HG02870 (cell line): ENCODE data around the gene CCDC159.
A peak's percentile ranks its signal among the peaks of the same experiment; 100 is the strongest.
"Not testable (repeated sequence)": the region's sequence is repeated elsewhere in the genome, so short reads cannot be mapped to it uniquely, and the experiment has no call there.

Source experiments
- ATAC-seq: cut with Tn5 transposase; IDR thresholded peaks from one replicate; pipeline ENCODE4 v1.9.1; 2021; ENCODE audit warnings: mild to moderate bottlenecking, moderate library complexity; ENCODE audit not compliant: unreplicated experiment

Gene CCDC159

GRCh38 chr19:11364935-11365334 is 18.6 kb downstream of the CCDC159 start:
- ATAC-seq: no peak

DNA sequence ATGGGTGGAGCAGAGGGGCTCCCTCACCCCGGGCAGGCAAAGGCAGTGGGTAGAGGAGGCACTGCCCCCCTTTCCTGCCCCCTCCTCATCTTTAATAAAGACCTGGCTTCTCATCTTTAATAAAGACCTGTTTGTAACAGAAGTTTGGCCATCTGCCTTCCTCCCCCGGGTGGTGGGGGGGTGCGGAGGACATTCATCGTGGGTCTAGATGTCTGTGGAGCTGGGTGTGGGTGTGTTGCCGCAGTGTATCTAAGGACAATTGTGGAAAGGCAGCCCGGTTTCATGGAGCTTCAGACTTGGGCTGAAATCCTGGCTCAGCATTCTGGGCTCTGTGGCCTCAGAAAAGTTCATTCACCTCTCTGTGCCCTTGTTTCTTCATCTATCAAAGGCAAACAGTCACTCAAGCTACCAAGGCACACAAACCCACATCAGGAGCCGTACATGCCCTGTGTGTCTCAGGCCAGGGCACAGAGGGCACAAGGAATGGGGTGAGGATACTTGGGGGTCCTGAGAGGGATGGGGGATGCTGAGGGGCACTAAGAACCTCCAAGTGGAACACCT is 19.3 kb downstream of the CCDC159 start:
- no peak for ATAC-seq

DNA sequence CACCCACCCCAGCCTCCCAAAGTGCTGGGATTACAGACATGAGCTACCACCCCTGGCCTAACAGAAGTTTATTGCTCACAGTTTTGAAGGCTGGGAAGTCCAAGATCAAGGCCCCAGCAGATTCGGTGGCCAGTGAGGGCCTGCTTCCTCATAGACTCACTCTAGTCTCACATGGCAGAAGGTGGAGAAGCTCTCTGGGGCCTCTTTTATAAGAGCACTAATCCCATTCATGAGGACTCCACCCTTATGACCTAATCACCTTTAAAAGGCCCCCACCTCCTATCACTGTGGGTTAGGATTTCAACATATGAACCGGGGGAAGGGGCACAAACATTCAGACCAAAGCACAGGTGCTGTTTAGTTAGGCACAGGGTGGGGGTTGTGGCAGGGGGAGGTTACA is 21.2 kb downstream of the CCDC159 start:
- no peak for ATAC-seq

DNA sequence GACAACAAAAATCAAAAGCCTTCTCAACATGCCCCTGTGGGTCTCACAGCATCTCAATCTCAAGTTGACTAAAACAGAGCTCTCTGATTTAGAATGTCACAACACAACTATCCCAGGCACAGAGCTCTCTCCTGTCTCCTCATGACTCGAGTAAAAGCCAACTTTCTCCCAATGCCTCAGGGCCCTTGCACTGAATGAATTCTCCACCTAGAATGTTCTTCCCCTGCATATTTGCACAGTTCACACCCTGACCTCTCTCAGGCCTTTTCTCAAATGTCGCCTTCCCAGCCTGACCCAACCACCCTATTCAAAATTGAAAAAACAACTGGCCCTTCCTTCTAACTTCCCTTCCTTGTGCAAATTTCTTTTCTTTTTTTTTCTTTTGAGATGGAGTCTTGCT is 24.4 kb downstream of the CCDC159 start:
- no peak for ATAC-seq

- ATAC-seq: no peak
These were observed 27.0 kb downstream of the CCDC159 start for GRCh38 chr19:11373166-11373884.

DNA sequence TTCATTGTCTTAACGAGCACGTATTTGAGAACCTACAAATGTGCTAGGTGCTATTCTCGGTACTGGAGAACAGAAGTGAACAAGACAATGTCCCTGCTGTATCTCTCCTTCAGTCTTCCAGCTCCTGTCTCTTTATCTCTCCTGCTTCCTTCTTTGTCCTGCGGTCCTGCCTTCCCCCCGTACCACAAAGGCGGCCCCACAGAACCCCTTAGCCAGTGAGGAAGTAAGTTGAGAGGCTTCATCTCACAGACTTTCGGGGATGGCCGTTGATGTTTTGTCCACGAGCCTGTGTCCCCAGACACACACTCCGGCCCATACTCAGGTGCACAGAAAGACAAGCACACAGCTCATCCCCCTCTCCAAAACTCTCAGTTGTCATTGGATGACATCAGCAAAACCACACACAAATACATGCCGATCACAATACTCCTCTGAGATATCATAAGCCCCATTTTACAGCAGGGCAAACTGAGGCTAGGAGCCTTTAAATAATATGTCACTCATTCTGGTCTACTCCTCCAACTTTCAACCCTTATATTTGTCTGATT is 27.6 kb downstream of the CCDC159 start:
- ATAC-seq: no peak

GRCh38 chr19:11374433-11375142 is 28.3 kb downstream of the CCDC159 start, which contains the start of gene SWSAP1:
TSS of gene SWSAP1 (plus strand) at chr19:11374666. CDS start at chr19:11374681, 15 bp downstream.
- ATAC-seq: peak; percentile 88

DNA sequence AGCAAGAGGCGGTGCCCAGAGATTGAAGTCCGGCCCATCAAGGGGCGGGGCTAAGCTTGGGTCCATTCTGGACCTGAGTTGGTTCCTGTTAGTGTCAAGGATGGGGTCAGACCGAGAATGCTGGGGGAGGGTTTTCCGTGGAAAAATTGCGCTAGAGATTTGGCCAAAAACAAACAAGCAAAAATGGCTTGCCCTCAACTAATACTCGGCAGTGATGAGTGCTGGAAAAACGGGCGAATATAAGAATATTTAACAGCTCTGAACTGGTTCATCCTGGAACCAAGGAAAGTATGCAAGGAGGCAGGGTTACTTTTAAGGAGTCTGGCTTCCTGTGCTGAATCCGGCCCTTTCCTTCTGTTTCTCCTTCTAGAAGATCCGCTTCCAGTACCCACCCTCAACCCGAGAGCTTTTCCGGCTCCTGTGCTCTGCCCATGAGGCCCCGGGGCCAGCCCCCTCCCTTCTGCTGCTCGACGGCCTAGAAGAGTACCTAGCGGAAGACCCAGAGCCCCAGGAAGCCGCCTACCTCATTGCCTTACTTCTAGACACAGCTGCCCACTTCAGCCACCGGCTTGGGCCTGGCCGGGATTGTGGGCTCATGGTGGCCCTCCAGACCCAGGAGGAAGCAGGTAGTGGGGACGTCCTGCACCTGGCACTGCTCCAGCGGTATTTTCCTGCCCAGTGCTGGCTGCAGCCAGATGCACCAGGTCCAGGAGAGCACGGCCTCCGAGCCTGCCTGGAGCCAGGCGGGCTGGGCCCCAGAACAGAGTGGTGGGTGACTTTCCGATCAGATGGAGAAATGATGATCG is 29.0 kb downstream of the CCDC159 start:
- ATAC-seq: no peak

DNA sequence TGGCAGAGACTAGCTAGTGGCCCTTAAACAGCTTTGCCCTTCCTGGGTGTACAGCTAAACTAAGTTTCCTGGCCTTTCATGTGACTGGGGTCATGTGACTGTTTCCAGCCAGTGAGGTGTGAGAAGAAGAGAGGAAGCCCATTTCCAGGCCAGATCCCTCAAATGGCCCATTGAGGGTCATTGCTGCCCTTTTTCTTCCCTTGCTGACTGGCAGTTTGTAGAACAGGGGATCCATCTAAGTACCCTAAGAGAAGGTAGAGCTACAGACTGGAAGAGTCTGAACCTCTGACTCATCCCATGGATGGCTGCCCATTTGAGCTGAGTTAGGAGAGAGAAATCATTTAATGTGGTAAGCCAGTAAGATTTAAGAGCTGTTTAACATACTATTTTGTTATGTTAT is 30.9 kb downstream of the CCDC159 start:
- no peak for ATAC-seq

DNA sequence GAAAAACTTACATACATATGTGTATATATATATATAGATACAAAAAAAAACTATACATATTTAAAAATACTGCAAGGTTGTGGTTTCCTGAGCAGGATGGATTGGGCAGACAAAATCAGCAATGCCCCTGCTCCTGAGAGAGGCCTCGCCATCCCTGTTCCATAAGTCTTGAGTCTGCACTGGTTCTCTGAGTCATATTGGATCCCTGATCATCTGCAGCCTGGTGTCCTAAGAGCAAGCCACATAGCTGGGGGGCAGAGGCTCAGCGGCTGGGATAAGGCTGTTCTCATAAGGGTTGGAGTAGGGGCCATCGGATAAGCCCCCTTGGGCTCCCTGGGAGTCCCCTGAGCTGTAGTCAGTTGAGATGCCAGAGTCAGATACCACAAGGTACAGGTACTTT is 31.4 kb downstream of the CCDC159 start:
- no peak for ATAC-seq

- no peak for ATAC-seq
These were observed 32.2 kb downstream of the CCDC159 start for GRCh38 chr19:11378319-11379189.

GRCh38 chr19:11379269-11379845 is 33.0 kb downstream of the CCDC159 start:
- not testable (repeated sequence) for ATAC-seq

DNA sequence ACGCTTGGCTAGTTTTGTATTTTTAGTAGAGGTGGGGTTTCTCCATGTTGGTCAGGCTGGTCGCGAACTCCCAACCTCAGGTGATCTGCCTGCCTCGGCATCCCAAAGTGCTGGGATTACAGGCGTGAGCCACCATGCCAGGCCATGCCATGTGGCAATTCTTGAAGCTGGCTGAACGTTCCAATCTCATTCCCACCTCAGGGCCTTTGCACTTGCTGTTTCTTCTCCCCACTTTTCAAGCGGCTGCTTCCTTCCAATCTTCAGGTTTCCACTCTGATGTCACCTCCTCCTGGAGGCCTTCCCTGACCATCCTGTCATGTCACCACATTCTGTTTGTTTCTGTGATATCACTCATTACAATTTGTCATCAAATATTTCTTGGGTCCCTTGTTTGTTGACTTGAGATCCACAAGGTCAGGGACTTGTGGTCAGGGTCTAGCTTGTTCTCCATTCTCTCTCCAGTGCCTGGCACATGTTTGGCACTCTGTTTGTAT is 33.6 kb downstream of the CCDC159 start:
- ATAC-seq: no peak

GRCh38 chr19:11380653-11381537 is 34.6 kb downstream of the CCDC159 start:
- ATAC-seq: peak; percentile 81

DNA sequence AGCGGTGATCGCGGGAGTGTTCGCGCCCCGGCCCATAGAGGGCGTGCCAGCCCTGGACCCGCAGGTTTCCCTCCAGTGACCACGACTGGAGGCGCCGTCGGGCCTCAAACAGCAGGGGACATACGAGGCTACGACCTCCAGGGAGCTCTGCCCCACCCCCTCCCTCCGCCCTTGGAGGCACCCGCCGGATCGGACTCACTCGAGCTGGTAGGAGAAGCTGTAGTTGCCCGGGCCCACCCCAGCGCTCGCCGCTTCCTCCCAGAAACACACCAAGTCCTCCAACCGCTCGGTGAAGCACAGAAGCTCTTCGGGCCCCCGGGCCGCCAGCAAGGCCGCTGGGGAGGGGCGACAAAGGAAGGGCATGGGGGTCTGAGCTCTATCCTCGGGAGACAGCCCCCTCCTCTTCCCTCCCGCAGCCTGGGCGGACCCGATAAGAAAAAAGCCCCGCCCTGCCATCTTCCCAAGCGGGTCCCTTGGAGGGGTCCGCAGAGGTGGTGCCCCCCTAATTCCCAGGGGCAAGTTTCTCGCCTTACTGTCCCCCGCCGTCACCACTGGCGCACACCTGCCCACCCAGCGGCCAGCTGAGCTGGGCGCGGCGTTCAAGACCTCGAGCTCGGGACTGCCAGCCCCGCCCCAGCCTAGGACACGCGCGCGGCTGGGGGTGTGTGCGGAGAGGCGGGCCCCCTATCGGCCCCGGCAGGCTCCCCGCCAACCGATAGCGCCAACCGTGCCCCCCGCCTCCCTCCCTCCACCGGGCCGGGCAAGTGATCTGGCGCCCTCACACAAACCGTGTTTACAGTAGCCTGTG is 36.8 kb downstream of the CCDC159 start:
- no peak for ATAC-seq

GRCh38 chr19:11383706-11384048 is 37.4 kb downstream of the CCDC159 start:
- no peak for ATAC-seq

DNA sequence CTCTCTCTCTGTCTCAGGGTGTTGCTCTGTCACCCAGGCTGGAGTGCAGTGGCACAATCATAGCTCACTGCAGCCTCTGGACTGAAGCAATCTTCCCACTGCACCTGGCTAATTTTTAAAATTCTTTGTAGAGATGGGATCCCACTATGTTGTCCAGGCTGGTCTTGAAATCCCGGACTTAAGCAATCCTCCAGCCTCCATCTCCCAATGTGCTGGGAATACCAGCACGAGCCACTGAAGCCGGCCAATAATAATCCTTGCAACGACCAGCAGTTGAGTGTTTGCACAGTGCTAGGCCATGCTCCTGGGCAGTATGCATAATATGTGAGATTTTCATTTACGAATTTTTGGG is 38.4 kb downstream of the CCDC159 start:
- ATAC-seq: no peak
